Mononuclear cell (primary cell): ENCODE results near the gene DDA1. TPM values are rescaled to one million over a fixed set of nuclear protein-coding genes. Genes with fewer than 3 reads are reported as not detected.
"Not testable (repeated sequence)": the region's sequence is repeated elsewhere in the genome, so short reads cannot be mapped to it uniquely, and the experiment has no call there.

Experiments
- H3K27me3 ChIP-seq: 2 replicates; pipeline ENCODE4 v1.6.0; 2011; ENCODE audit warnings: low read length, control low read depth; ENCODE audit not compliant: insufficient read depth
- H3K4me1 ChIP-seq: 2 replicates; pipeline ENCODE4 v1.5.1; 2011; ENCODE audit warnings: mild to moderate bottlenecking, low read length, control low read depth; ENCODE audit not compliant: insufficient read depth
- H3K4me3 ChIP-seq: 2 replicates; pipeline ENCODE4 v1.5.1; 2011; ENCODE audit warnings: mild to moderate bottlenecking, low read length, moderate library complexity
- H3K9me3 ChIP-seq: 2 replicates; pipeline ENCODE4 v1.5.1; 2011; ENCODE audit warnings: low read depth, mild to moderate bottlenecking, control low read depth, low read length
- total RNA-seq: library from RNA; depleted of rRNA; stranded (reverse); fragments of >200 nt; gene quantifications from one replicate; pipeline ENCODE4 v1.2.3, GENCODE V29; 2012

The DDA1 gene
- total RNA-seq, 1 donor = 13.7 TPM

DNA sequence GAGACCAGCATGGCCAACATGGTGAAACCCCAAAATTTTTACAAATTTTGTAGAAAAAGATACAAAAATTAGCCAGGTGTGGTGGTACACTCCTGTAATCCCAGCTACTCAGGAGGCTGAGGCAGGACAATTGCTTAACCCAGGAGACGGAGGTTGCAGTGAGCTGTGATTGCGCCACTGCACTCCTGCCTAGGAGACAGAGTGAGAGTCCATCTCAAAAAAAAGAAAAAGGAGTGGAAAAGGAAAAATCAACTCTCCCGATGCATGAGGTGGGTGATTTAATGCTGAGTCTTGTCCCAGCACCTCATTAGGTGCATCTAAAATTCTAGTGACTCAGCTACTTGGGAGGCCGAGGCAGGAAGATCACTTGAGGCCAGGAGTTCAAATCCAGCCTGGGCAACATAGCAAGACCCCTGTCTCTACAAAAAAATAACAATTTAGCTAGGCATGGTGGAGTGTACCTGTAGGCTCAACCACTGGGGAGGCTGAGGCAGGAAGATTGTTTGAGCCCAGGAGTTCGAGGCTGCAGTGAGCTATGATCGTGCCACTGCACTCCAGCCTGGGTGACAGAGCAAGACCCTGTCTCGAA, 47.8 kb downstream of the DDA1 start:
- Histone ChIP-seq H3K4me1 (no peaks in the 10 kb centered on the region), H3K9me3 (no peaks in the 10 kb centered on the region), H3K4me3 (no peak overlapping the region), H3K27me3 (no peaks in the 10 kb centered on the region)

DNA sequence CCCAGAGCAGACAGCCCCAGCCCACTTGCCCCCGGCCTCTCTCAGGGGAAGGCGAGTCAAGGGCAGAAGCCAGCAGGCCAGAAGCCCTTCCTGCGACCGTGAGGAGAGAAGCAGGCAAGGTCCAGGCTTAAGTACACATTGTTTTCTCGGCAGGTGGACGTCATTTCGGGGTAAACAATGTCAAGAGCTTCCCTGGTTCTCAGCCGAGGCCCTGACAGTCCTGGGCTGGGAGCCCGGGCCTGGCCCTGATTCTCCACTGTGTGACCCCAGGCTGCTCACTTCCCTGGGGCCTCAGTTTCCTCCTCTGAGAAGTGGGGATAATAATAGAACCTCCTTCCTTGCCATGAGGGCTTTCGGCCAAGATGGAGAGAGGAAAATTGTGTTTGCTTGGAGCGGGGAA, 48.4 kb downstream of the DDA1 start:
- H3K4me1 ChIP-seq = no peaks in the 10 kb centered on the region
- H3K27me3 ChIP-seq = no peaks in the 10 kb centered on the region
- H3K9me3 ChIP-seq = no peaks in the 10 kb centered on the region
- H3K4me3 ChIP-seq = no peak overlapping the region

DNA sequence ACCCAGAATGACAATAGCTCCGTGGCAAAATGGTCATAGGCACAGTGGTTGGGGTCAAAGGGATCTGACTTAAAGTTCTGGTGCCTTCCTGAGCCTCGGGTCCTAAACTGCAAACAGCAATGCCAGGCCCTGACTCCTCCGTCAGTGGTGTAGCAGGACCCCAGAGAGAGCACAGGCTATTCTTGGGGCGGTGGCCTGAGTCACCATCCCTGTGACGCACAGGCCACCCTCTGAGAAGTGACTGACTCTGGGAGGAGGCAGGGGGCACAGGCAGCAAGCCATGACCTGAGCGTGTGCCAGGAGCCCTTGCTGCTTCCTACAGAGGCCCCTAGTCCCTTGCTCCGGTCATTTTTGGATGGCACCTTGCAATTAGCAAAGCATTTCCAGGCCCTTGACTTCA, 49.0 kb downstream of the DDA1 start:
- no peak overlapping the region for H3K4me3 ChIP-seq
- H3K4me1 ChIP-seq = no peaks in the 10 kb centered on the region
- H3K9me3 ChIP-seq = no peaks in the 10 kb centered on the region
- no peaks in the 10 kb centered on the region for H3K27me3 ChIP-seq

DNA sequence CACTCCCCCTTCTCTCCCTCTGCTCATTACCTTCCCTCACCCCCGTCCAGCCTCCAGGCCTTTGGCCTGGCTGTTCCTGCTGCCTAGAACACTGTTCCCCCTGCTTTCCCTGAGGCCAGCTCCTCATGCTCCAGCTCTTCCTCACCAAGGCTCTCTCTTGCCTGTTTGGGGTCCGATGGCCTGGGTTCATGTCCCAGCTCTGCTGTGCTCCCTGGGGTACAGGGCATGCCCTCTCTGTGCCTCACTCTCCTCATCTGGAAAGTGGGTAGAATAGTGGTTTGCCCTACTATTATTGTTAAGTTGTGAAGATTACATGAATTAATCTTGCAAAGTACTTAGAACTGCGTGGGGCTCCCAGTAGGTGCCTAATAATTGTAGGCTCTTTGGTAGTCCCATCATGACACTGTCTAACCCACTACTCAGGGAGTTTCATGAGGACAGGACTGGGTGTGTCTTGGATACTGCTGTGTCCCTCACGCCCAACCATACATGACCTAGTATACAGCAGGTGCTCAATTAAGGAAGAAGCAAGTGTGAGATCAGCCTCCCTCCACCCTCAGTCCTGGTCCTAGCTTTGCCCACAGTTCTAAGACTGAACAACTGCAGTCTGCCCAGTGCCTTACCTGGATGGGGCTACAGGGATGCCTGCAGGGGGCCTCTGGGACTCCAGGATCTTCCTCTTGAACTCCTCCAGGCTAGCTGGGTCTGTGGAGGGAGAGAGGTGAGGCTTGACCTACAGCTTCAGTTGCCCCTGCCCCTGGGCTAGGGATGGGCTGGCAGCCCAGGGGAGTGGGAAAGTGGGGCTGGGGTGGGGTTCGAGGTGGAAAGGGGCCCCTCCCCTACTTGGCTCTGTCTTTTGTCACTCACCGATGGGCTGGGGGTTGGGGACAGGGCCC, 50.8 kb downstream of the DDA1 start:
- no peaks in the 10 kb centered on the region for H3K27me3 ChIP-seq
- H3K9me3 ChIP-seq = no peaks in the 10 kb centered on the region
- H3K4me3 ChIP-seq = no peak overlapping the region
- no peaks in the 10 kb centered on the region for H3K4me1 ChIP-seq

DNA sequence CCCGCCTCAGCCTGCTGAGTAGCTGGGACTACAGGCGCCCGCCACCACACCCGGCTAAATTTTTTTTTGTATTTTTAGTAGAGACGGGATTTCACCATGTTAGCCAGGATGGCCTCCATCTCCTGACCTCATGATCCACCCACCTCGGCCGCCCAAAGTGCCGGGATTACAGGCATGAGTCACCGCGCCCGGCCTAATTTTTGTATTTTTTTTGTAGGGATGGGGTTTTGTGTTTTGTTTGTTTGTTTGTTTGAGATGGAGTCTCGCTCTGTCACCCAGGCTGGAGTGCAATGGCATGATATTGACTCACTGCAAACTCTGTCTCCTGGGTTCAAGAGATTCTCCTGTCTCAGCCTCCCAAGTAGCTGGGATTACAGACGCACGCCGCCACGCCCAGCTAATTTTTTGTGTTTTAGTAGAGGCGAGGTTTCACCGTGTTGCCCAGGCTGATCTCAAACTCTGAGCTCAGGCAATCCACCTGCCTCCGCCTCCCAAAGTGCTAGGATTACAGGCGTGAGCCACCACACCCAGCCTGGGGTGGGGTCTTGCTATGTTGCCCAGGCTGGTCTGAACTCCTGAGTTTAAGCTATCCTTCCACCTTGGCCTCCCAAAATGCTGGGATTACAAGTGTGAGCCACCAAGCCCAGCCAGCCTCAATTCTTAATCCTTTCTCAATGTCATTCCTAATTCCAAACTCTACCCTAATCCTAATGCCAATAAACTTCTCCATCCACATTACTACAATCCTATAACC, 54.7 kb downstream of the DDA1 start:
- not testable (repeated sequence) for H3K9me3 ChIP-seq, H3K4me3 ChIP-seq, H3K4me1 ChIP-seq, H3K27me3 ChIP-seq

DNA sequence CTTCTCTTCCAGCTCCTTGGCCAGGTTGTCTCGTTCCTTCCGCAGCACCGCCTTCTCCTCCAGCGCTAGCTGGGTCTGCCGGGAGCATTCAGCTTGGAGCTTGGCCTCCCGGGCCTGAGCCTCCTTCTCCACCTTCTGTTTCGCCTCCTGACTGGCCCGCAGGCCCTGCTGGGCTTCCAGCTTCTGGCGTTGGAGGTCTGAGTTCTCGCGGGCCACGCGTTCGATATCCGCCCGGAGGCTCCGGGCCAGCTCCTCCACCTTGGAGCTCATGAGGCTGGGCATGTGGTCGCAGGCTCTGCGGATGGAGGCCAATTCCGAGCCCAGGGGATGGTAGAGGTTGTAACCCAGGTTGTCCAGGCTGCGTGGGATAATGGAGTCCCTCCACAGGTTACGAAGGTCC, 56.0 kb downstream of the DDA1 start:
- Histone ChIP-seq H3K4me1 (peaks cover 14% of the 10 kb centered on the region), H3K4me3 (no peak overlapping the region), H3K9me3 (no peaks in the 10 kb centered on the region), H3K27me3 (no peaks in the 10 kb centered on the region)

DNA sequence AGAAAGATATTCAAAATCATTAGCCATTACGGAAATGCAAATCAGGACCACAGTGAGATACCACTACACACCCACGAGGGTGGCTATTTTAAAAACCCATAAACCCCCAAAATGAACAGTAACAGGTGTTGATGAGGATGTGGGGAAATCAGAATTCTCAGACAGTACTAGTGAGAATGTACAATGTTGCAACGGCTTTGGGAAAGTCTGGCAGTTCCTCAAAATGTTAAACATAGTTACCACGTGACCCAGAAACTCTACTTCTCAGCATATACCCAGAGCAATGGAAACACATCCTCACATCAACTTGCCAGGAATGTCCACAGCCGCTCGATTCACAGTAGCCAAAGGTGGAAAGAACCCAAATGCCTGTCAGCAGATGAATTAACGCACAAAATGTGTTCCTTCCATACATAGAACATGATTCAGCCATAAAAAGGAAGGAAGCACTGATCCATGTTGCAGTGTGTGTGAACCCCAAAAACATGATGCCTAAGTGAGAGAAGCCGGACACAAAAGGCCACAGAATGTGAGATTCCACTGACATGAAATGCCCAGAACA, 60.7 kb downstream of the DDA1 start:
- no peaks in the 10 kb centered on the region for H3K9me3 ChIP-seq
- peaks cover 17% of the 10 kb centered on the region for H3K4me1 ChIP-seq
- no peaks in the 10 kb centered on the region for H3K27me3 ChIP-seq
- H3K4me3 ChIP-seq = no peak overlapping the region

Other genes starting within 250 kb of the DDA1 start
- 9.3 TPM for gene HAUS8, start 234.1 kb upstream of the DDA1 start, total RNA-seq
- gene MYO9B, start 233.8 kb upstream of the DDA1 start, total RNA-seq = 197 TPM
- 8.6 TPM for gene USE1, start 94.2 kb upstream of the DDA1 start, total RNA-seq
- 2.1 TPM for gene OCEL1, start 83.3 kb upstream of the DDA1 start, total RNA-seq
- 2.1 TPM for gene NR2F6, start 63.6 kb upstream of the DDA1 start, total RNA-seq
- gene USHBP1, start 44.8 kb upstream of the DDA1 start, total RNA-seq = under 0.01 TPM
- gene BABAM1, start 42.1 kb upstream of the DDA1 start, total RNA-seq = 27.3 TPM
- 0.94 TPM for gene ANKLE1, start 27.7 kb upstream of the DDA1 start, total RNA-seq
- gene ABHD8, start 6.1 kb upstream of the DDA1 start, total RNA-seq = 4.9 TPM
- 22.8 TPM for gene MRPL34, start 3.7 kb upstream of the DDA1 start, total RNA-seq
- gene ANO8, start 25.3 kb downstream of the DDA1 start, total RNA-seq = 5.5 TPM
- gene GTPBP3, start 28.0 kb downstream of the DDA1 start, total RNA-seq = 11.3 TPM
- 0.63 TPM for gene PLVAP, start 67.8 kb downstream of the DDA1 start, total RNA-seq
- 0.42 TPM for gene CCDC194, start 84.6 kb downstream of the DDA1 start, total RNA-seq
- 25.1 TPM for gene BST2, start 96.1 kb downstream of the DDA1 start, total RNA-seq
- 13.1 TPM for gene MVB12A, start 110.5 kb downstream of the DDA1 start, total RNA-seq
- gene TMEM221, start 139.1 kb downstream of the DDA1 start, total RNA-seq = not detected
- not detected for gene NXNL1, start 151.4 kb downstream of the DDA1 start, total RNA-seq
- 5.8 TPM for gene SLC27A1, start 161.0 kb downstream of the DDA1 start, total RNA-seq
- 43.0 TPM for gene PGLS, start 202.1 kb downstream of the DDA1 start, total RNA-seq
- gene COLGALT1, start 246.1 kb downstream of the DDA1 start, total RNA-seq = 25.3 TPM